ENCODE results near the gene MAN2A1. TPM values are rescaled to one million over a fixed set of nuclear protein-coding genes. Genes with fewer than 3 reads are reported as not detected.
A peak's percentile ranks its signal among the peaks of the same experiment; 100 is the strongest.

MAN2A1 gene
- total RNA-seq, 1 experiment from 2014 or later = 78.0 TPM

DNA sequence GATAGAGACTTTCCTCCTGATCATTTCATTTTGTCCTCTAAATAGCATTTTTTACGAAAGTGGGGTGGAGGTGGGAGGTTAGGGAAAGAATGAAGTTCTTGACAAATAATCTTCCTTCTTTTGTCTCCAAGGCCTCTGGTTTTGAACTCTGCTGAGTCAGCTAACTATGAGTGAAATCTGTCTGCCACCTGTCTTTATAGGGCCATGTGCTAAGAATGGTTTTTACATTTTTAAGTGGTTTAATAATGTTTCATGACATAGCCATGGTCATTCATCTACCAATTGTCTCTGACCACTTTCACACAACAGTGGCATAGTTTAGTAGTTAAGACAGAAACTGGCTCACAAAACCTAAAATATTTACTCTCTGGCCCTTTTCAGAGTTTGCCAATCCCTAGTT lies 7.6 kb downstream of the MAN2A1 start:
- Histone ChIP-seq H3K14ac (ENCODE audit: insufficient read depth, low read length) (no peak overlapping the region), H2AFZ (ENCODE audit: low read length) (no peak overlapping the region), H2BK20ac (ENCODE audit: low read depth, low read length, poor library complexity, severe bottlenecking) (no peak overlapping the region), H2BK15ac (ENCODE audit: low read depth, low read length) (no peak overlapping the region), H4K8ac (replicated peaks; ENCODE audit: insufficient read length, low read depth, low read length) (no peak overlapping the region), H3K4me1 (ENCODE audit: insufficient read depth, low read length) (peaks cover 14% of the 10 kb centered on the region; the same call in 1 of the 2 replicates), H2BK5ac (ENCODE audit: insufficient read length, low read length) (no peak overlapping the region), H3K9ac (ENCODE audit: extremely low read depth, insufficient read length, low read length) (no peak overlapping the region), H2BK120ac (ENCODE audit: low read depth, low read length, poor library complexity, severe bottlenecking) (no peak overlapping the region), H3K4me2 (ENCODE audit: insufficient read depth, insufficient read length, low read length) (no peak overlapping the region), H4K91ac (ENCODE audit: insufficient read length, low read depth, low read length) (no peak overlapping the region), H3K27ac (ENCODE audit: insufficient read length, low read depth, low read length) (no peak overlapping the region), H3K18ac (ENCODE audit: insufficient read length, low read depth, low read length) (no peak overlapping the region), H3K56ac (ENCODE audit: insufficient read length, low read depth, low read length) (no peak overlapping the region), H3K23ac (ENCODE audit: insufficient read length, low read depth, low read length) (no peak overlapping the region), H3K79me1 (ENCODE audit: insufficient read depth, low read depth, low read length, poor library complexity, severe bottlenecking) (peaks cover 3% of the 10 kb centered on the region), H2AK5ac (ENCODE audit: insufficient read length, low read length) (no peak overlapping the region), H4K5ac (ENCODE audit: insufficient read length, low read depth, low read length) (no peak overlapping the region), H3K27me3 (ENCODE audit: insufficient read depth, low read length) (no peaks in the 10 kb centered on the region), H4K20me1 (ENCODE audit: control insufficient read depth, insufficient read depth, insufficient read length) (no peaks in the 10 kb centered on the region), H3K79me2 (ENCODE audit: insufficient read depth, low read length) (peaks cover 52% of the 10 kb centered on the region; the same call in 1 of the 2 replicates), H3K23me2 (ENCODE audit: insufficient read length, low read depth, low read length, poor library complexity, severe bottlenecking) (no peaks in the 10 kb centered on the region), H3K9me3 (ENCODE audit: control insufficient read depth, low read depth, low read length) (no peaks in the 10 kb centered on the region), H3T11ph (ENCODE audit: low read length) (no peak overlapping the region), H3K4ac (ENCODE audit: low read depth, low read length) (no peak overlapping the region), H2BK12ac (ENCODE audit: insufficient read length, low read depth, low read length) (no peak overlapping the region)
- Mint-ChIP-seq H3K27me3 (ENCODE audit: low read depth) (no peaks in the 10 kb centered on the region), H3K27ac (peak overlapping the region in 1 of 3 experiments; percentile 86; a peak in 1 of 7 replicates), H3K36me3 (ENCODE audit: insufficient read depth in 1 of 3, low read depth in 3 of 3) (peaks cover 13 to 17% (median 16%) of the 10 kb centered on the region in 3 experiments; a peak in 6 of 7 replicates), H3K9me3 (no peaks in the 10 kb centered on the region), H3K4me1 (peaks cover 86 to 94% of the 10 kb centered on the region in 2 experiments), H3K4me3 (no peak overlapping the region)
- no CpG with 5 or more reads among the region's 1 CpG for WGBS (ENCODE audit: extremely low coverage, insufficient read length, low lambda C conversion rate)
- TF ChIP-seq, protein P1, sequence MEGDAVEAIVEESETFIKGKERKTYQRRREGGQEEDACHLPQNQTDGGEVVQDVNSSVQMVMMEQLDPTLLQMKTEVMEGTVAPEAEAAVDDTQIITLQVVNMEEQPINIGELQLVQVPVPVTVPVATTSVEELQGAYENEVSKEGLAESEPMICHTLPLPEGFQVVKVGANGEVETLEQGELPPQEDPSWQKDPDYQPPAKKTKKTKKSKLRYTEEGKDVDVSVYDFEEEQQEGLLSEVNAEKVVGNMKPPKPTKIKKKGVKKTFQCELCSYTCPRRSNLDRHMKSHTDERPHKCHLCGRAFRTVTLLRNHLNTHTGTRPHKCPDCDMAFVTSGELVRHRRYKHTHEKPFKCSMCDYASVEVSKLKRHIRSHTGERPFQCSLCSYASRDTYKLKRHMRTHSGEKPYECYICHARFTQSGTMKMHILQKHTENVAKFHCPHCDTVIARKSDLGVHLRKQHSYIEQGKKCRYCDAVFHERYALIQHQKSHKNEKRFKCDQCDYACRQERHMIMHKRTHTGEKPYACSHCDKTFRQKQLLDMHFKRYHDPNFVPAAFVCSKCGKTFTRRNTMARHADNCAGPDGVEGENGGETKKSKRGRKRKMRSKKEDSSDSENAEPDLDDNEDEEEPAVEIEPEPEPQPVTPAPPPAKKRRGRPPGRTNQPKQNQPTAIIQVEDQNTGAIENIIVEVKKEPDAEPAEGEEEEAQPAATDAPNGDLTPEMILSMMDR (conservative IDR thresholded peaks at IDR 0.05) = no peak
- no peak for DNase-seq

Measured in H9 (cell line).